ENCODE measurements around the gene IBTK. TPM values are rescaled to one million over a fixed set of nuclear protein-coding genes. Genes with fewer than 3 reads are reported as not detected.

IBTK gene
- total RNA-seq, 4 donors from 2014 or later: 13.6 to 27.6 (median 18.1) TPM

DNA sequence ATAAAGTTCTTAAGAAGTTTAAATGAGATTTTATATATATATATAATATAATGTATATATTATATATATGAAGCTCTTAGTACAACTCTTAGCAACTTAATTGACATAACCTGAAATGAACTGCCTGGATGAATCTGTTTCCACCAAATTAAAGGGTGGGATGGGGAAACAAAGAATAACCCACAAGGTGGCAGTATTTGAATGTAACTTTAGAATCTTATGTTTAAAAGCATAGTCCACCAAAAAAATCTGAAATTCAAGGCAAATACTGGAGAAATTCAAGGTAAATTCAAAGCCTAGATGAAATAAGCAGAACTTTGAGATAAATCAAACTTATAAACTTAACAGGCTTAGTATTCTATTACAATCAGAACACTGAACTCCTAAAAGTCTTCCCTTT, 4.4 kb upstream of the IBTK start:
- H3K27me3 ChIP-seq: no peaks in the 10 kb centered on the region
- H3K36me3 ChIP-seq: no peaks in the 10 kb centered on the region
- TF ChIP-seq EP300 (IDR thresholded peaks at IDR 0.05): no peak
- TF ChIP-seq, protein P1, sequence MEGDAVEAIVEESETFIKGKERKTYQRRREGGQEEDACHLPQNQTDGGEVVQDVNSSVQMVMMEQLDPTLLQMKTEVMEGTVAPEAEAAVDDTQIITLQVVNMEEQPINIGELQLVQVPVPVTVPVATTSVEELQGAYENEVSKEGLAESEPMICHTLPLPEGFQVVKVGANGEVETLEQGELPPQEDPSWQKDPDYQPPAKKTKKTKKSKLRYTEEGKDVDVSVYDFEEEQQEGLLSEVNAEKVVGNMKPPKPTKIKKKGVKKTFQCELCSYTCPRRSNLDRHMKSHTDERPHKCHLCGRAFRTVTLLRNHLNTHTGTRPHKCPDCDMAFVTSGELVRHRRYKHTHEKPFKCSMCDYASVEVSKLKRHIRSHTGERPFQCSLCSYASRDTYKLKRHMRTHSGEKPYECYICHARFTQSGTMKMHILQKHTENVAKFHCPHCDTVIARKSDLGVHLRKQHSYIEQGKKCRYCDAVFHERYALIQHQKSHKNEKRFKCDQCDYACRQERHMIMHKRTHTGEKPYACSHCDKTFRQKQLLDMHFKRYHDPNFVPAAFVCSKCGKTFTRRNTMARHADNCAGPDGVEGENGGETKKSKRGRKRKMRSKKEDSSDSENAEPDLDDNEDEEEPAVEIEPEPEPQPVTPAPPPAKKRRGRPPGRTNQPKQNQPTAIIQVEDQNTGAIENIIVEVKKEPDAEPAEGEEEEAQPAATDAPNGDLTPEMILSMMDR (IDR thresholded peaks at IDR 0.05): peak in 1 of 2 donors; percentile 23
- peaks cover 8% of the 10 kb centered on the region for H3K4me1 ChIP-seq
- no peaks in the 10 kb centered on the region for H3K9me3 ChIP-seq
- no peak for DNase-seq (ENCODE audit: low spot score in 2 of 2)
- no peak overlapping the region for H3K27ac ChIP-seq
- H3K4me3 ChIP-seq: no peak overlapping the region

DNA sequence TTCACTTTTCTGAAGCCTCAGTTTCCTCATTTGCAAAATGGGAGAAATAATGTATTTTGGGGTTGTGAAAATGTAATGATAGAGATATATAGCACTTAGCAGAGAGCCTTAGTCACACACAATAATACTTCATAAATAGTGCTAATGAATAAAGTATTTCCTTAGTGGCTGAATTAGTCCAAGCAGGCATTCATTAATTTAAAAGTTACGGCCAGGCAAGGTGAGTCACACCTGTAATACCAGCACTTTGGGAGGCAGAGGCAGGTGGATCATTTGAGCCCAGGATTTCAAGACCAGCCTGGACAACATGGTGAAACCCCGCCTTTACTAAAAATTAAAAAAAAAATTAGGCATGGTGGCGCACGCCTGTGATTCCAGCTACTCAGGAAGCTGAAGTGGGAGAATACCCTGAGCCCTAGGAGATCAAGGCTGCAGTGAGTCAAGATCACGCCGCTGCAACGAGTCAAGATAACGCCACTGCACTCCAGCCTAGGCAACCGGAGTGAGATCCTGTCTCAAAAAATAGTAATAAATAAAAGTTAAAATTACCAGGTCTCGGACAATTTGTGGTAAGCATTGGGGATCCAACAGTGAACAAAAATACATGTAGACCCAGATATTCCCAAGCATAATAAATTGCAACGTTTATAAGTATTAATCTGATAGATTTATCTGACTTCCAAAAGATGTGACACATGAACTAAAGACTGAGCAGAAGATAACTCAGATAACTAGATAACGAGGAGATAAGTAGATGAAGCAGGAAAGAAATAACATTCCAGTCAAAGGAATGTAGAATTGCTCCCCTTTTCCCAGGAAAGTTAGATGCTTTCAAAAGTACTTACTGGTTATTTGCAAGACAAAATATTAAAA, 2.1 kb upstream of the IBTK start:
- no peaks in the 10 kb centered on the region for H3K27me3 ChIP-seq
- no peak for TF ChIP-seq POLR2A (IDR thresholded peaks at IDR 0.05)
- no peak for TF ChIP-seq EP300 (IDR thresholded peaks at IDR 0.05)
- TF ChIP-seq, protein P1 (IDR thresholded peaks at IDR 0.05): no peak
- TF ChIP-seq POLR2AphosphoS5 (IDR thresholded peaks at IDR 0.05): no peak
- DNase-seq (ENCODE audit: low spot score in 2 of 2): no peak
- peaks cover 26% of the 10 kb centered on the region for H3K4me1 ChIP-seq
- WGBS: 83% methylated on average over 12 of the region's 12 CpGs
- no peaks in the 10 kb centered on the region for H3K36me3 ChIP-seq
- no peak overlapping the region for H3K4me3 ChIP-seq
- H3K9me3 ChIP-seq: no peaks in the 10 kb centered on the region
- H3K27ac ChIP-seq: no peak overlapping the region

DNA sequence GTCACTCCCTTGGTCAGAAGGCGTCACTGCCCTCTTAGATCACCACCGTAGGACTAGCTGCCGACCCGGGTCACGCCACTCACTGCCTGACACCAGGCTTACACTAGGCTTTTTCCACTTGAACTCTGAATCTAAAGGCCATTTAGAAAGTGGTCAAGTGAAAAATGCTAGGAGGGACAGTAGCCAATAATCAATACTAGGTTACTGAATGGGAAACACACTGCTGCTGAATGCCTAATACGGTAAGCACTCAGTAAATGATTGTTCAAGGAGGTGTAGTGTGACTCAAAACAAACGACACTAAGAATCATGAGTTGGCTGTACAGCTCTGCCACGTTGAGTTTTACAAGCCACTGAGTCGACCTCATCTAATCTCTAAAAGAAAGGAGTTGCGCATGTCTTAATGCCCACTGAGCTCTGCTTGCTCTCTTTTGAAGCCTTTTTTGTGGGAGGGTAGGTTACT, 760 bp upstream of the IBTK start:
- TF ChIP-seq EP300 (IDR thresholded peaks at IDR 0.05) (no peak), POLR2A (IDR thresholded peaks at IDR 0.05) (no peak), POLR2AphosphoS5 (IDR thresholded peaks at IDR 0.05) (no peak)
- TF ChIP-seq, protein P1 (IDR thresholded peaks at IDR 0.05): no peak
- Histone ChIP-seq H3K27ac (peak overlapping the region; percentile 94), H3K27me3 (no peaks in the 10 kb centered on the region), H3K36me3 (no peaks in the 10 kb centered on the region), H3K4me3 (peak overlapping the region; percentile 87), H3K9me3 (no peaks in the 10 kb centered on the region), H3K4me1 (peaks cover 30% of the 10 kb centered on the region)
- 32% methylated on average over 10 of the region's 10 CpGs for WGBS
- DNase-seq (ENCODE audit: low spot score in 2 of 2): no peak

DNA sequence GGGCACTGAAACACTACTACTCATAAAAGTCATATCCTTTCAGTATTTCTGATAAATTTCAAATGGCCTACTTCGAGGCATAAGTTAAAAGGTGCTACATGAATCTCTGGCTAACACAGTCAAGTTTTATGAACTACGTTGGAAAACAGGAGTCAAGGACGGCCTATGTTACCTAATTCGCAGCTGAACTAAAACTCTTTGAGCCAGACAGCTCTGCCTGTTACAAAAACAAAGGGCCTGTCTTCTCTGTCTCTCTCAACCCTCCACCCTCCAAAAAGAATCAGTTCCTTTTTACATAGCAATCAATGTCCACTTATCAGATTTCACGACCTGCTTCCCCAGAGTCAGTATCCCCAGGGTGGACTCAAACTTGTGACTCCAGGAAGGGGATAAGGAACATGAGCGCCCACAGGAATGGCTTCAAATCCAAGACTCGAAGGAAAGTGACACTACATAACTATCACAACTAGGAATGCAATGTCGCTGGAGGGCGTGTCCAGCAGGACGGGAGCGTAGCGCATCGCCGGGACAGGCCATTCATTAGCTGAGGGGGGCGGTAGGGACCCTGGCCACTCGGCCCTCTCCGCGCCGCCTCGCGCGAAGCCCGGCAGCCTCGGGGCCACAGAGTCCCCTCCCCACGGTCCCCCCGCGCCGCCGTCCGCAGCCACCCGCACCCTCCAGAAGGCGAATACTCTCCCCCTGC, 591 bp downstream of the IBTK start:
- Histone ChIP-seq H3K27ac (peak overlapping the region; percentile 94), H3K9me3 (no peaks in the 10 kb centered on the region), H3K27me3 (no peaks in the 10 kb centered on the region), H3K36me3 (no peaks in the 10 kb centered on the region), H3K4me3 (peak overlapping the region; percentile 87), H3K4me1 (peaks cover 30% of the 10 kb centered on the region)
- DNase-seq (ENCODE audit: low spot score in 2 of 2): peak in 1 of 2 donors; percentile 82
- TF ChIP-seq EP300 (IDR thresholded peaks at IDR 0.05) (no peak), POLR2AphosphoS5 (IDR thresholded peaks at IDR 0.05) (no peak), POLR2A (IDR thresholded peaks at IDR 0.05) (no peak)
- TF ChIP-seq, protein P1 (IDR thresholded peaks at IDR 0.05): no peak
- WGBS: under 1% methylated on average over 20 of the region's 32 CpGs

DNA sequence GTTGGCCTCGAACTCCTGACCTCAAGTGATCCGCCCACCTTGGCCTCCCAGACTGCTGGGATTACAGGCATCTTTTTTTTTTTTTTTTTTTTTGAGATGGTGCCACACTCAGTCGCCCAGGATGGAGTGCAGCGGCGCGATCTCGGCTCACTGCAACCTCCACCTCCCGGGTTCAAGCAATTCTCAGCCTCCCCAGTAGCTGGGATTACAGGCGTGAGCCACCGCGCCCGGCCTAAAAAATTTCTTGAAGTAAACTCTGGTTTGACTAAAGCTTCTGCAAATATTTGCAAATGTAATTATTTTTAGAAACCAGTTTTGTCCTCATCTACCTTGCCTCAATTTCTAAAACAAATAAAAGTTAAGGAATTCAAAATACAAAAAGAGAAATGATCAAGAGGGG, 1.2 kb downstream of the IBTK start:
- H3K36me3 ChIP-seq: no peaks in the 10 kb centered on the region
- peak overlapping the region; percentile 87 for H3K4me3 ChIP-seq
- no peak for TF ChIP-seq POLR2AphosphoS5 (IDR thresholded peaks at IDR 0.05)
- no peak for TF ChIP-seq EP300 (IDR thresholded peaks at IDR 0.05)
- TF ChIP-seq, protein P1 (IDR thresholded peaks at IDR 0.05): no peak
- no peak for TF ChIP-seq POLR2A (IDR thresholded peaks at IDR 0.05)
- no peaks in the 10 kb centered on the region for H3K27me3 ChIP-seq
- 82% methylated on average over 12 of the region's 12 CpGs for WGBS
- peaks cover 30% of the 10 kb centered on the region for H3K4me1 ChIP-seq
- peak overlapping the region; percentile 94 for H3K27ac ChIP-seq
- H3K9me3 ChIP-seq: no peaks in the 10 kb centered on the region
- DNase-seq (ENCODE audit: low spot score in 2 of 2): no peak
